IMR-90 (cell line): ENCODE data around the gene AP4M1. TPM values are rescaled to one million over a fixed set of nuclear protein-coding genes. Genes with fewer than 3 reads are reported as not detected.

ENCODE experiments used
- ATAC-seq: fragments of 200-7000 bp; cut with Tn5 transposase; 2 replicates; pipeline ENCODE4 v1.9.1; 2020; ENCODE audit warnings: low read depth, mild to moderate bottlenecking, moderate library complexity
- BruUV-seq: library from RNA; stranded (reverse); fragments of 400-500 nt; replicated peaks from 2 replicates; lab custom pipeline; 2021; lab: Mats Ljungman, UMichigan
- CTCF ChIA-PET: fragments of 300-600 bp; formaldehyde crosslinking; extraction: SDS; loops from one replicate; lab custom pipeline; 2021; ENCODE audit warnings: antibody characterized with exemption; lab: Yijun Ruan, JAX
- POLR2A ChIA-PET: fragments of 300-600 bp; sonication (Branson Sonifier 250); formaldehyde crosslinking; loops from one replicate; lab custom pipeline; 2022; ENCODE audit warnings: antibody characterized with exemption; ENCODE audit not compliant: unreplicated experiment; lab: Charles Lee
- DNase-seq: peaks from one replicate; pipeline ENCODE4 v3.0.0; 2013
- H2AFZ ChIP-seq: replicated peaks from 2 replicates; pipeline ENCODE3; 2013; ENCODE audit warnings: low read length, mild to moderate bottlenecking; ENCODE audit not compliant: poor library complexity
- H2AK5ac ChIP-seq: 2 replicates; pipeline ENCODE4 v1.6.1; 2013; ENCODE audit warnings: low read depth, low read length, inconsistent platforms
- H2AK9ac ChIP-seq: replicated peaks from 2 replicates; pipeline ENCODE3; 2013; ENCODE audit warnings: mild to moderate bottlenecking, low read depth, low read length, moderate library complexity; ENCODE audit not compliant: poor library complexity
- H2BK120ac ChIP-seq: 2 replicates; pipeline ENCODE4 v1.6.1; 2013; ENCODE audit warnings: low read depth, low read length, inconsistent platforms
- H2BK15ac ChIP-seq: 3 replicates; pipeline ENCODE4 v1.6.1; 2013; ENCODE audit warnings: low read depth, low read length, inconsistent platforms
- H2BK20ac ChIP-seq: 2 replicates; pipeline ENCODE4 v1.6.1; 2013; ENCODE audit warnings: low read depth, mild to moderate bottlenecking, inconsistent platforms, low read length, moderate library complexity
- H2BK5ac ChIP-seq: 2 replicates; pipeline ENCODE4 v1.6.1; 2013; ENCODE audit warnings: mild to moderate bottlenecking, low read depth, low read length, inconsistent platforms; ENCODE audit not compliant: poor library complexity, severe bottlenecking
- H3K14ac ChIP-seq: replicated peaks from 2 replicates; pipeline ENCODE4 v1.6.1; 2013; ENCODE audit warnings: low read depth, low read length, inconsistent platforms
- H3K18ac ChIP-seq: 2 replicates; pipeline ENCODE4 v1.6.1; 2013; ENCODE audit warnings: low read depth, low read length, control low read depth
- H3K23ac ChIP-seq: 2 replicates; pipeline ENCODE4 v1.6.1; 2013; ENCODE audit warnings: low read depth, low read length, inconsistent platforms
- H3K27ac ChIP-seq: 2 replicates; pipeline ENCODE4 v1.5.1; 2013; ENCODE audit warnings: mild to moderate bottlenecking, control low read depth, low read length; ENCODE audit not compliant: insufficient read depth
- H3K27me3 ChIP-seq: 2 replicates; pipeline ENCODE4 v1.6.1; 2013; ENCODE audit warnings: low read length; ENCODE audit not compliant: control insufficient read depth, insufficient read depth
- H3K36me3 ChIP-seq: 2 replicates; pipeline ENCODE4 v1.6.1; 2013; ENCODE audit warnings: low read length, mixed read lengths; ENCODE audit not compliant: control insufficient read depth, insufficient read depth
- H3K4ac ChIP-seq: 2 replicates; pipeline ENCODE4 v1.6.1; 2013; ENCODE audit warnings: low read depth, low read length, inconsistent platforms
- H3K4me1 ChIP-seq: 2 replicates; pipeline ENCODE4 v1.6.1; 2013; ENCODE audit warnings: low read length, mixed read lengths; ENCODE audit not compliant: control insufficient read depth, insufficient read depth
- H3K4me2 ChIP-seq: 2 replicates; pipeline ENCODE4 v1.6.1; 2013; ENCODE audit warnings: low read depth, mild to moderate bottlenecking, control low read depth, low read length, moderate library complexity
- H3K4me3 ChIP-seq: 2 replicates; pipeline ENCODE4 v1.5.1; 2013; ENCODE audit warnings: low read depth, mild to moderate bottlenecking, control low read depth, low read length, moderate library complexity; ENCODE audit not compliant: insufficient read depth
- H3K56ac ChIP-seq: 2 replicates; pipeline ENCODE4 v1.6.1; 2013; ENCODE audit warnings: low read length, inconsistent platforms; ENCODE audit not compliant: insufficient read depth; ENCODE audit errors: extremely low read depth
- H3K79me1 ChIP-seq, 2 experiments: 2 replicates each; pipeline ENCODE4 v1.6.1; 2013; ENCODE audit warnings: low read length in 2 of 2, inconsistent platforms in 1 of 2, low read depth in 1 of 2
- H3K9ac ChIP-seq: 2 replicates; pipeline ENCODE4 v1.6.1; 2013; ENCODE audit warnings: low read depth, low read length, control low read depth
- H3K9me1 ChIP-seq: 2 replicates; pipeline ENCODE4 v1.6.1; 2013; ENCODE audit warnings: low read length, inconsistent platforms; ENCODE audit not compliant: insufficient read depth
- H3K9me3 ChIP-seq: 2 replicates; pipeline ENCODE4 v1.6.1; 2013; ENCODE audit warnings: low read length; ENCODE audit not compliant: control insufficient read depth, insufficient read depth
- H4K20me1 ChIP-seq: 2 replicates; pipeline ENCODE4 v1.6.1; 2013; ENCODE audit warnings: low read length, inconsistent platforms; ENCODE audit not compliant: insufficient read depth
- H4K5ac ChIP-seq: 2 replicates; pipeline ENCODE4 v1.6.1; 2013; ENCODE audit warnings: mild to moderate bottlenecking, low read depth, low read length, control low read depth
- H4K8ac ChIP-seq, 2 experiments: 2 replicates each; pipeline ENCODE4 v1.6.1; 2013; ENCODE audit warnings: low read depth in 2 of 2, low read length in 2 of 2, control low read depth in 1 of 2, inconsistent platforms in 1 of 2
- H4K91ac ChIP-seq: 2 replicates; pipeline ENCODE4 v1.6.1; 2013; ENCODE audit warnings: low read depth, low read length, inconsistent platforms; ENCODE audit not compliant: insufficient read depth
- CEBPB ChIP-seq: IDR thresholded peaks from 2 replicates; pipeline ENCODE4 v1.6.1; 2012; ENCODE audit warnings: low read depth, low read length, improper control_type of control experiment
- CHD1 ChIP-seq: IDR thresholded peaks from 2 replicates; pipeline ENCODE4 v1.6.1; 2012; ENCODE audit warnings: low read depth, low read length, improper control_type of control experiment
- CTCF ChIP-seq: conservative IDR thresholded peaks from 2 replicates; pipeline ENCODE4 v1.5.1; 2012; ENCODE audit warnings: mild to moderate bottlenecking, low read depth, low read length, improper control_type of control experiment
- ELK1 ChIP-seq: fragments of 150-350 bp; IDR thresholded peaks from 2 replicates; pipeline ENCODE4 v1.6.1; 2016; ENCODE audit warnings: low read depth, mild to moderate bottlenecking, low read length, moderate library complexity, borderline replicate concordance
- FOS ChIP-seq: fragments of 150-350 bp; IDR thresholded peaks from 2 replicates; pipeline ENCODE4 v1.6.1; 2016; ENCODE audit warnings: low read depth, low read length
- MAFK ChIP-seq: IDR thresholded peaks from 2 replicates; pipeline ENCODE4 v1.6.1; 2012; ENCODE audit warnings: low read depth, low read length, improper control_type of control experiment
- MXI1 ChIP-seq: IDR thresholded peaks from 2 replicates; pipeline ENCODE4 v1.6.1; 2012; ENCODE audit warnings: low read depth, mild to moderate bottlenecking, low read length, moderate library complexity, borderline replicate concordance
- NFE2L2 ChIP-seq: fragments of 150-350 bp; IDR thresholded peaks from 2 replicates; pipeline ENCODE4 v1.6.1; 2016; ENCODE audit warnings: low read depth, mild to moderate bottlenecking, low read length
- POLR2A ChIP-seq: IDR thresholded peaks from 2 replicates; pipeline ENCODE4 v1.6.1; 2012; ENCODE audit warnings: mild to moderate bottlenecking, low read depth, low read length
- RAD21 ChIP-seq: IDR thresholded peaks from 2 replicates; pipeline ENCODE4 v1.6.1; 2012; ENCODE audit warnings: low read length, improper control_type of control experiment
- RFX5 ChIP-seq: IDR thresholded peaks from 2 replicates; pipeline ENCODE4 v1.8.0; 2012; ENCODE audit warnings: low read depth, mild to moderate bottlenecking, low read length, moderate library complexity
- SMC3 ChIP-seq: fragments of 150-350 bp; IDR thresholded peaks from 2 replicates; pipeline ENCODE4 v1.6.1; 2016; ENCODE audit warnings: low read depth, mild to moderate bottlenecking, antibody characterized with exemption, low read length, moderate library complexity
- WGBS, 2 experiments: methylation state at CpG; one replicate each; pipeline versions ENCODE4 v1.1.5 to v1.1.7; 2013; ENCODE audit warnings: missing lambda C conversion rate in 2 of 2; ENCODE audit not compliant: insufficient read length in 1 of 2; ENCODE audit errors: extremely low coverage in 2 of 2; 5-methylcytosine and 5-hydroxymethylcytosine counted together
- dilution Hi-C: fragments of 300-500 bp; cut with HindIII; formaldehyde crosslinking; loops from one replicate; pipeline ENCODE4 v1.14.3; 2018; ENCODE audit warnings: low sequenced_read_pairs; ENCODE audit not compliant: unreplicated experiment
- in situ Hi-C: fragments of 300-500 bp; cut with MboI; formaldehyde crosslinking; loops from 3 replicates; pipeline ENCODE4 v1.14.3; 2019; ENCODE audit warnings: low sequenced_read_pairs, inconsistent platforms, mixed read lengths
- intact Hi-C: fragments of 100-400 bp; cut with micrococcal nuclease; formaldehyde crosslinking; loops from 2 replicates; pipeline ENCODE4 v1.10.0; 2022
- polyA plus RNA-seq, 3 experiments: library from polyadenylated mRNA; depleted of rRNA; stranded (reverse); fragments of >200 nt; gene quantifications; 2 replicates each; pipeline ENCODE4 v1.2.3, GENCODE V29; 2012; ENCODE audit warnings: low replicate concordance in 1 of 3
- total RNA-seq: library from RNA; depleted of rRNA; stranded (reverse); fragments of >200 nt; gene quantifications from 2 replicates; pipeline ENCODE4 v1.2.3, GENCODE V29; 2012
- TF ChIP-seq, protein P1 (sequence below): fragments of 150-350 bp; IDR thresholded peaks from 2 replicates; pipeline ENCODE4 v1.6.1; 2017; ENCODE audit warnings: mild to moderate bottlenecking, antibody characterized with exemption, low read length, low read depth

Gene AP4M1
- total and polyA plus RNA-seq, 2 of the 4 experiments (the other 2 are of a cell fraction), result 21.1 to 21.4 TPM

GRCh38 chr7:100111156-100111555 is 9.7 kb downstream of the AP4M1 start:
- dilution Hi-C loops, result no loop called here
- CTCF ChIA-PET, result interaction anchor here (0.5 kb wide), 1 partner anchor 20 kb away, joined by 3 read pairs; no protein-coding TSS in a partner anchor
- H3K4me2 ChIP-seq, result no peak overlapping the region

More at GRCh38 chr7:100111156-100111555, 9.7 kb downstream of the AP4M1 start:
- no peak overlapping the region for H4K8ac ChIP-seq
- no peak overlapping the region for H4K91ac ChIP-seq
- in situ Hi-C loops (no loop called here), intact Hi-C loops (no loop called here)
- no peak overlapping the region for H3K4me3 ChIP-seq
- no peak overlapping the region for H2AFZ ChIP-seq
- no peak overlapping the region for H3K23ac ChIP-seq
- H2BK5ac ChIP-seq, result no peak overlapping the region
- 100% methylated on average over 2 of the region's 7 CpGs; no CpG with 5 or more reads in 1 of the 2 experiments for WGBS, 2 experiments
- peaks cover 63% of the 10 kb centered on the region for H3K36me3 ChIP-seq
- no TSS peak for BruUV-seq
- no peak overlapping the region for H2BK20ac ChIP-seq
- H3K4ac ChIP-seq, result no peak overlapping the region
- no peak overlapping the region for H2BK15ac ChIP-seq
- no peaks in the 10 kb centered on the region for H3K4me1 ChIP-seq
- no peak overlapping the region for H4K5ac ChIP-seq
- no peaks in the 10 kb centered on the region for H3K9me1 ChIP-seq
- no peak overlapping the region for H2BK120ac ChIP-seq
- no peak overlapping the region for H3K18ac ChIP-seq
- POLR2A ChIA-PET, result interaction anchor here (0.6 kb wide), 1 partner anchor 21 kb away, joined by 8 read pairs; no protein-coding TSS in a partner anchor
- no peak overlapping the region for H2AK5ac ChIP-seq
- ATAC-seq, result no peak
- no peaks in the 10 kb centered on the region for H3K9me3 ChIP-seq
- H3K14ac ChIP-seq, result no peak overlapping the region
- no peak overlapping the region for H2AK9ac ChIP-seq
- no peak overlapping the region for H3K56ac ChIP-seq
- H3K27ac ChIP-seq, result no peak overlapping the region
- no peak for DNase-seq
- H3K27me3 ChIP-seq, result no peaks in the 10 kb centered on the region
- H4K20me1 ChIP-seq, result no peaks in the 10 kb centered on the region; the same call in 1 of the 2 replicates
- H3K9ac ChIP-seq, result no peak overlapping the region
- TF ChIP-seq CHD1 (no peak), SMC3 (no peak), MXI1 (no peak), RAD21 (no peak), NFE2L2 (no peak), CEBPB (no peak), CTCF (no peak), MAFK (no peak), FOS (no peak), POLR2A (no peak), RFX5 (no peak), ELK1 (no peak)
- TF ChIP-seq, protein P1, sequence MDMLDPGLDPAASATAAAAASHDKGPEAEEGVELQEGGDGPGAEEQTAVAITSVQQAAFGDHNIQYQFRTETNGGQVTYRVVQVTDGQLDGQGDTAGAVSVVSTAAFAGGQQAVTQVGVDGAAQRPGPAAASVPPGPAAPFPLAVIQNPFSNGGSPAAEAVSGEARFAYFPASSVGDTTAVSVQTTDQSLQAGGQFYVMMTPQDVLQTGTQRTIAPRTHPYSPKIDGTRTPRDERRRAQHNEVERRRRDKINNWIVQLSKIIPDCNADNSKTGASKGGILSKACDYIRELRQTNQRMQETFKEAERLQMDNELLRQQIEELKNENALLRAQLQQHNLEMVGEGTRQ, result no peak
- H3K79me1 ChIP-seq, result peaks cover 0 to 17% of the 10 kb centered on the region in 2 experiments; a peak in 1 of 4 replicates
